GM12874 (cell line): ENCODE measurements around the gene HUNK.

Experiments
- CTCF ChIP-seq: IDR thresholded peaks from 2 replicates; pipeline ENCODE4 v1.5.1; 2011; ENCODE audit warnings: low read depth, mild to moderate bottlenecking, control low read depth, low read length, moderate library complexity; ENCODE audit not compliant: insufficient read depth

HUNK gene

DNA sequence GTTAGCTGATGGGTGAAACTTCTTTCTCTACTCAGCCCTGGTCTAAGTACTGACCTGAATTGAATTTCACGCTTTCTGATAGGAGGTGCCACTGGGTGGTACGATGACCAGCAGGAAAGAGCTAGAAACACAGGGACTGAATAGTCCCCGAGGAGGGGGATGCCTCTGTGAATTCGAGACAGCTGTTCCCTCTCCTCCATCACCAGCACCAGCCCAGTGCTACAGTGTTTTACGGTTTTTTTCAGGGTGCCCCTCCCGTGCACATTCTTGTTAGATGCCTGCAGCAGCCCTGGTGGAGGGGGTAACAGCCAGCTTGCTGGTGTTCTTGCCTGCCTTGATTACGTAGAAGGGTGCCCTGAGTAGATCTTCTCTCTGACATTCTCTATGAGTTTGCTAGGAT, 7.1 kb downstream of the HUNK start:
- TF ChIP-seq CTCF, result no peak

- TF ChIP-seq CTCF, result no peak
These were observed 8.0 kb downstream of the HUNK start for GRCh38 chr21:31880816-31881215.

DNA sequence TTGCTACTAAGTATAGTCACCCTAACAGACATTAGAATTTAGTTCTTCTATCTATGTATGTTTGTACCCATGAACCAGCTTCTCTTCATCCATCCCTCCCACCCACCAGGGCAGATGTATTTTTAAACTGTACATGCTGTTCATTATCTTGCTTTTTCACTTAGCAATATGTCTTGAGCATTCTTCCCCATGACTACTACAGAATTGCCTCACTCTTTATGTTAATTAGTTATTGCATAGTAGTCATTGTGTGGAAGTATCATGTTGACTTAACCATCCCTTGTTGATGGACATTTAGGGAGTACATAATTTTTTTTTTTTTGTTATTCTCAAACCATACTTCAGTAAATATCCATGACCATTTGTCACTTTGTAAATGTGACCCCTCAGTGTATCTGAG, 9.9 kb downstream of the HUNK start:
- TF ChIP-seq CTCF, result no peak

GRCh38 chr21:31885146-31885545, 12.3 kb downstream of the HUNK start:
- TF ChIP-seq CTCF, result no peak

- no peak for TF ChIP-seq CTCF
These were observed 14.1 kb downstream of the HUNK start for GRCh38 chr21:31886915-31887314.

- no peak for TF ChIP-seq CTCF
These were observed 14.6 kb downstream of the HUNK start for GRCh38 chr21:31887391-31887841.

- no peak for TF ChIP-seq CTCF
These were observed 16.1 kb downstream of the HUNK start for GRCh38 chr21:31888936-31889371.

GRCh38 chr21:31889460-31889859, 16.6 kb downstream of the HUNK start:
- no peak for TF ChIP-seq CTCF
